Panc1 (cell line): ENCODE measurements around the gene NAGLU.

Source experiments
- POLR2AphosphoS5 ChIP-seq: IDR thresholded peaks from 2 replicates; pipeline ENCODE4 v1.6.1; 2012; ENCODE audit warnings: mild to moderate bottlenecking, low read depth, low read length, moderate library complexity
- SIN3A ChIP-seq: IDR thresholded peaks from 2 replicates; pipeline ENCODE4 v1.6.1; 2012; ENCODE audit warnings: low read depth, mild to moderate bottlenecking, low read length, moderate library complexity, borderline replicate concordance; ENCODE audit not compliant: insufficient read depth
- TF ChIP-seq, protein P1 (sequence below): fragments of 450-650 bp; IDR thresholded peaks from 2 replicates; pipeline ENCODE4 v1.5.1; 2017; ENCODE audit warnings: mild to moderate bottlenecking
- TF ChIP-seq, protein P2 (sequence below), 2 experiments: IDR thresholded peaks; 2 replicates each; pipeline ENCODE4 v1.6.1; 2011 to 2012; ENCODE audit warnings: low read depth in 2 of 2, control low read depth in 1 of 2, low read length in 1 of 2, mild to moderate bottlenecking in 1 of 2, moderate library complexity in 1 of 2; ENCODE audit not compliant: insufficient read depth in 1 of 2

DNA sequence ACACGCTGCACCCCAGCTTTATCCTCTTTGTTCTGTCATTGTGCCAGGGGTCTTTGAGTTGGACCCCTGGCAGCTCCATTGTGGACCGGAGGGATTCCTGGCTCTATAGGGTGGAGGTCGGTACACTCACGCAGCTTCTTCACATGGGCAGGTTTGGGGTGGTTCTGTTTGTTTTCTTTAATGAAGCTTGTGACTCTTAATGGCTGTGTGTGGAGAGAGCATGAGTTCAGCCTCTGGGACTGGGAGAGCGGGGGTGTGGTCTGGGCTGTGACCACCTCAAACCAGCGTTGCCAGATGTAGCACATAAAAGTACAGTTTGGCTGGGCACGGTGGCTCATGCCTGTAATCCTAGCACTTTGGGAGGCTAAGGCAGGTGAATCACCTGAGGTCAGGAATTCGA is 21.2 kb upstream of the NAGLU start:
- TF ChIP-seq, protein P1, sequence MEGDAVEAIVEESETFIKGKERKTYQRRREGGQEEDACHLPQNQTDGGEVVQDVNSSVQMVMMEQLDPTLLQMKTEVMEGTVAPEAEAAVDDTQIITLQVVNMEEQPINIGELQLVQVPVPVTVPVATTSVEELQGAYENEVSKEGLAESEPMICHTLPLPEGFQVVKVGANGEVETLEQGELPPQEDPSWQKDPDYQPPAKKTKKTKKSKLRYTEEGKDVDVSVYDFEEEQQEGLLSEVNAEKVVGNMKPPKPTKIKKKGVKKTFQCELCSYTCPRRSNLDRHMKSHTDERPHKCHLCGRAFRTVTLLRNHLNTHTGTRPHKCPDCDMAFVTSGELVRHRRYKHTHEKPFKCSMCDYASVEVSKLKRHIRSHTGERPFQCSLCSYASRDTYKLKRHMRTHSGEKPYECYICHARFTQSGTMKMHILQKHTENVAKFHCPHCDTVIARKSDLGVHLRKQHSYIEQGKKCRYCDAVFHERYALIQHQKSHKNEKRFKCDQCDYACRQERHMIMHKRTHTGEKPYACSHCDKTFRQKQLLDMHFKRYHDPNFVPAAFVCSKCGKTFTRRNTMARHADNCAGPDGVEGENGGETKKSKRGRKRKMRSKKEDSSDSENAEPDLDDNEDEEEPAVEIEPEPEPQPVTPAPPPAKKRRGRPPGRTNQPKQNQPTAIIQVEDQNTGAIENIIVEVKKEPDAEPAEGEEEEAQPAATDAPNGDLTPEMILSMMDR: no peak
- no peak for TF ChIP-seq POLR2AphosphoS5
- TF ChIP-seq, protein P2, sequence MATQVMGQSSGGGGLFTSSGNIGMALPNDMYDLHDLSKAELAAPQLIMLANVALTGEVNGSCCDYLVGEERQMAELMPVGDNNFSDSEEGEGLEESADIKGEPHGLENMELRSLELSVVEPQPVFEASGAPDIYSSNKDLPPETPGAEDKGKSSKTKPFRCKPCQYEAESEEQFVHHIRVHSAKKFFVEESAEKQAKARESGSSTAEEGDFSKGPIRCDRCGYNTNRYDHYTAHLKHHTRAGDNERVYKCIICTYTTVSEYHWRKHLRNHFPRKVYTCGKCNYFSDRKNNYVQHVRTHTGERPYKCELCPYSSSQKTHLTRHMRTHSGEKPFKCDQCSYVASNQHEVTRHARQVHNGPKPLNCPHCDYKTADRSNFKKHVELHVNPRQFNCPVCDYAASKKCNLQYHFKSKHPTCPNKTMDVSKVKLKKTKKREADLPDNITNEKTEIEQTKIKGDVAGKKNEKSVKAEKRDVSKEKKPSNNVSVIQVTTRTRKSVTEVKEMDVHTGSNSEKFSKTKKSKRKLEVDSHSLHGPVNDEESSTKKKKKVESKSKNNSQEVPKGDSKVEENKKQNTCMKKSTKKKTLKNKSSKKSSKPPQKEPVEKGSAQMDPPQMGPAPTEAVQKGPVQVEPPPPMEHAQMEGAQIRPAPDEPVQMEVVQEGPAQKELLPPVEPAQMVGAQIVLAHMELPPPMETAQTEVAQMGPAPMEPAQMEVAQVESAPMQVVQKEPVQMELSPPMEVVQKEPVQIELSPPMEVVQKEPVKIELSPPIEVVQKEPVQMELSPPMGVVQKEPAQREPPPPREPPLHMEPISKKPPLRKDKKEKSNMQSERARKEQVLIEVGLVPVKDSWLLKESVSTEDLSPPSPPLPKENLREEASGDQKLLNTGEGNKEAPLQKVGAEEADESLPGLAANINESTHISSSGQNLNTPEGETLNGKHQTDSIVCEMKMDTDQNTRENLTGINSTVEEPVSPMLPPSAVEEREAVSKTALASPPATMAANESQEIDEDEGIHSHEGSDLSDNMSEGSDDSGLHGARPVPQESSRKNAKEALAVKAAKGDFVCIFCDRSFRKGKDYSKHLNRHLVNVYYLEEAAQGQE (IDR thresholded peaks at IDR 0.05; ENCODE audit: insufficient read depth in 1 of 2, low read depth in 2 of 2, low read length in 1 of 2): no peak
- TF ChIP-seq SIN3A: no peak
